Rectal smooth muscle tissue (tissue), 1 donor: ENCODE measurements around the gene DAZAP1.

ENCODE experiments used
- H3K27ac ChIP-seq: one replicate; pipeline ENCODE4 v1.7.0; 2013; ENCODE audit warnings: low read depth, low read length, inconsistent platforms
- H3K27me3 ChIP-seq: one replicate; pipeline ENCODE4 v1.7.0; 2013; ENCODE audit warnings: low read length; ENCODE audit not compliant: control insufficient read depth, insufficient read depth
- H3K36me3 ChIP-seq: one replicate; pipeline ENCODE4 v1.7.0; 2013; ENCODE audit warnings: low read length; ENCODE audit not compliant: control insufficient read depth, insufficient read depth
- H3K4me1 ChIP-seq: one replicate; pipeline ENCODE4 v1.7.0; 2013; ENCODE audit warnings: low read length; ENCODE audit not compliant: control insufficient read depth, insufficient read depth
- H3K4me3 ChIP-seq: one replicate; pipeline ENCODE4 v1.7.0; 2013; ENCODE audit warnings: low read length
- H3K9ac ChIP-seq: one replicate; pipeline ENCODE4 v1.7.0; 2013; ENCODE audit warnings: low read length

DAZAP1 gene

GRCh38 chr19:1400281-1401137, 6.9 kb upstream of the DAZAP1 start:
- Histone ChIP-seq H3K27ac (no peak overlapping the region), H3K36me3 (no peaks in the 10 kb centered on the region), H3K9ac (no peak overlapping the region), H3K27me3 (peaks cover 15% of the 10 kb centered on the region), H3K4me3 (peak overlapping the region; percentile 67), H3K4me1 (peaks cover 2% of the 10 kb centered on the region)

GRCh38 chr19:1401138-1401888, 6.1 kb upstream of the DAZAP1 start, which contains the start of gene GAMT:
Gene GAMT (minus strand): TSS chr19:1401542. CDS start chr19:1401476, 66 bp downstream.
- Histone ChIP-seq H3K4me1 (peaks cover 2% of the 10 kb centered on the region), H3K9ac (no peak within 1 kb of the TSS), H3K27ac (no peak within 1 kb of the TSS), H3K36me3 (no peaks in the 10 kb centered on the region), H3K27me3 (peaks cover 15% of the 10 kb centered on the region), H3K4me3 (peak within 1 kb of the TSS; percentile 67)

DNA sequence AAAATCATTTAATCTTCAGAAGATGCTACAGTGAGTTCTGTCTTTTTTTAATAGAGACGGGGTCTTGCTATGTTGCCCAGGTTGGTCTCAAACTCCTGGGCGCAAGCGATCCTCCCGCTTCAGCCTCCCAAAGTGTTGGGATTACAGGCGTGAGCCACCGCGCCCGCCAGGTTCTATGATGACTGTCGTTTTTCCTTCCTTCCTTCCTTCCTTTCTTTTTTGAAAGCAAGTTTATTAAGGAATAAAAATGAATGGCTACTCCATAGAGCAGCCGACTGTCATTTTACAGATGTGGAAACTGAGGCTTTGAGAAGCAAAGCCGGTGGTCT, 5.5 kb upstream of the DAZAP1 start:
- no peaks in the 10 kb centered on the region for H3K36me3 ChIP-seq
- H3K27me3 ChIP-seq, result peaks cover 15% of the 10 kb centered on the region
- H3K4me3 ChIP-seq, result no peak overlapping the region
- H3K9ac ChIP-seq, result no peak overlapping the region
- H3K4me1 ChIP-seq, result peaks cover 2% of the 10 kb centered on the region
- H3K27ac ChIP-seq, result no peak overlapping the region

GRCh38 chr19:1402411-1403070, 4.8 kb upstream of the DAZAP1 start:
- Histone ChIP-seq H3K4me3 (no peak overlapping the region), H3K36me3 (no peaks in the 10 kb centered on the region), H3K27ac (no peak overlapping the region), H3K4me1 (peaks cover 2% of the 10 kb centered on the region), H3K27me3 (peaks cover 15% of the 10 kb centered on the region), H3K9ac (no peak overlapping the region)

DNA sequence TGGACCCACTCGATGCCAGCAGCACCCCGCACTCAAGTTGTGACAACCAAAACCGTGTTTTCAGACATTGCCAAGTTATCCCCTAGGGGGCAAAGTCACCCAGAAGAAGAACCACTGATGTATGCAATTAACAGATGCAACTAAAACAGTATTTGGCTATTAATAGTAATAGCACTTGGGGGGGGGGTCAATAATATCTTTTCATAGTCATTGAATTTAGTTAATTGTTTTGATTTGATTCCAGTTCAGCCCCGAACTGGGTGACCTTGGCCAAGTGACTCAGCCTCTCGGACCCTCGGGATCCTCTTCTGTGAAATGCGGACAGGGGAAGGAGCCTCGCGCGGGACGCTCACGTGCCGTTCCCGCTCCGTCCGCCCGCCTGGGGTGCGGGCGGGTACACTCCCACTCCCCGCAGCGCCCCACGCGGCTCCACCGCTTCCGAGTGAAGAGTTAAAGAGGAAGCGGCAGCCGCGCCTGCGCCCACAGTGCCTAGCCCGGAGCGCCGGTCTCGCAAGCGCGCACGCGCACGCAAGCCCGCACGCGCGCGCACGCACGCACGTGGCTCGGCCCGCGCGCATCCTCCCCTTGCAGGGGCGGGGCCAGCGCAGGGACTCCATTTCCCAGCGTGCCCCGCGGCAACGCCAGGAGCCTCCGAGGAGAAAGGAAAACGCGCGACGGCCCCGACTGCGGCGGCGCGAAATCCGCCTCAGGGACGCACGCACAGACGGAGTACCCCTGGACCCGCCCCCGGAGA, 435 bp upstream of the DAZAP1 start:
- peaks cover 11% of the 10 kb centered on the region for H3K27me3 ChIP-seq
- H3K27ac ChIP-seq, result peak overlapping the region; percentile 83
- peaks cover 21% of the 10 kb centered on the region for H3K4me1 ChIP-seq
- peaks cover 2% of the 10 kb centered on the region for H3K36me3 ChIP-seq
- H3K9ac ChIP-seq, result no peak overlapping the region
- H3K4me3 ChIP-seq, result peak overlapping the region; percentile 75

DNA sequence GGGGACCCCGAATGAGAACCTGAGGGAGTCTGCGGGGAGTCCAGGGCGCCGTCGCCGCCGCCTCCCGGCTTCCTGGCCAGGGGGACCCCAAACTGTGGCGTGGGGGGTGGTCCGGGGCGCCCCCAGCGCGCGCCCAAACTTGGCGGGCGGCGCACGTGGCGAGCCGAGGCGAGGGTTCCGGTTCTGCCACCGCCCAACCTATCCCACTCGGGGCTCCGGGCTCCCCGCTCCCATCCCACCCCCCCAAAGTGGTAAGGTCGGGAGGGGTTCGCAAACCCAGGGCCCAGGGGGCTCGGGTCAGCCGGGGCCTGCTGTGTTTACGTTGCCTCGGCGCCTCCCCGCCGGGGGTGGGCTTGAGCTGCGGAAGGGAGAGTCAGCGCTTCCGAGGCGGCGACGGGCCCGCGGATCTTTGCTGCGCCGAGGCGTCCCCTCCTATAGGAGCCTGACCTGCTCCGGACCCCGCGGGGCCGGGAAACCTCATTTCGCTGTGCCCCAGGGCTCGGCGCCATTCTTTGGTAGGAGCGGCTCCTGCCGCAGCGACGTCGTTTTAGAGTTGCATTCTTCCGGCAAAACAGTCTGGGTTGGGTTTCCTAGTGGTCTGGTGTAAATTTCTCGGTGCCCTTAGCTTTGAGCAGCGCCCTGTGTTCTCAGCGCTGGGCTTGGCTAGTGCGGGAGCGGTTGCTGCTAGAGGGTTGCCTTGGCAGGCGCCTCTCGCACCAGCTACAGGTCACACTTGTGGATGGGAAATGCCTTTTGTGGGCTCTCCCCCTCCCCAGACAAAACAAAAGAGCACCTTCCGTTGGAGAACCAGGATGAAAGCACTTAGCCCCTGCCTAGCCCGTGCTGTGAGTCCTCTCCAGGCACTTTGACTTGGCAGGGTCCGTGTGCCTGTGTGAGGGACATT, 1.2 kb downstream of the DAZAP1 start:
- Histone ChIP-seq H3K4me3 (peak overlapping the region; percentile 57), H3K4me1 (peaks cover 21% of the 10 kb centered on the region), H3K36me3 (peaks cover 2% of the 10 kb centered on the region), H3K27me3 (no peaks in the 10 kb centered on the region), H3K27ac (peak overlapping the region; percentile 83), H3K9ac (peak overlapping the region; percentile 62)

- peaks cover 2% of the 10 kb centered on the region for H3K36me3 ChIP-seq
- H3K27ac ChIP-seq, result peak overlapping the region; percentile 83
- H3K4me3 ChIP-seq, result peak overlapping the region; percentile 57
- H3K4me1 ChIP-seq, result peaks cover 21% of the 10 kb centered on the region
- H3K9ac ChIP-seq, result peak overlapping the region; percentile 57
- no peaks in the 10 kb centered on the region for H3K27me3 ChIP-seq
These were observed 2.0 kb downstream of the DAZAP1 start for GRCh38 chr19:1409204-1410005.

- no peak overlapping the region for H3K27ac ChIP-seq
- H3K36me3 ChIP-seq, result peaks cover 2% of the 10 kb centered on the region
- H3K4me3 ChIP-seq, result peak overlapping the region; percentile 5
- H3K27me3 ChIP-seq, result no peaks in the 10 kb centered on the region
- no peak overlapping the region for H3K9ac ChIP-seq
- peaks cover 25% of the 10 kb centered on the region for H3K4me1 ChIP-seq
These were observed 2.9 kb downstream of the DAZAP1 start for GRCh38 chr19:1410136-1410786.

DNA sequence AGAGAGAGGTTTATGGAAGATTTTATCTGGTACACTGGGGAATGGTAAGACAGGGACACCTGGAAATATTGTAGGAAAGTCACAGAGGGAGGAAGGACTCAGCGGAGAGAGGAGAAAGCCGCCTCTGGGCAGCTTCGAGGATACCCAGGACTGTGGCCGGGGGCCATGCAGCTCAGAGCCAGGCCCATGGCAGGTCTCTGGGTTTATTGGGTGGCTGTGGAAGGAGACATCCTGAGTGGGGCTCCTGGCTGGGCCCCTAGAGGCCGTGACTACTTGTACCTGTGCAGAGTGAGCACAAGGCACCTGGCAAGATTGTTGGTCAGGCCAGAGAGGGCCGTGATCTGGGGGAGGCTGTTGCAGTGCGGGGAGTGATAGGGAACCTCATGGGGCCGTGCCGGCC, 3.4 kb downstream of the DAZAP1 start:
- peak overlapping the region; percentile 5 for H3K4me3 ChIP-seq
- no peak overlapping the region for H3K9ac ChIP-seq
- no peaks in the 10 kb centered on the region for H3K27me3 ChIP-seq
- no peak overlapping the region for H3K27ac ChIP-seq
- peaks cover 29% of the 10 kb centered on the region for H3K4me1 ChIP-seq
- H3K36me3 ChIP-seq, result peaks cover 2% of the 10 kb centered on the region

- Histone ChIP-seq H3K27me3 (no peaks in the 10 kb centered on the region), H3K9ac (no peak overlapping the region), H3K27ac (peak overlapping the region; percentile 40), H3K36me3 (peaks cover 2% of the 10 kb centered on the region), H3K4me1 (peaks cover 36% of the 10 kb centered on the region), H3K4me3 (peak overlapping the region; percentile 13)
These were observed 4.1 kb downstream of the DAZAP1 start for GRCh38 chr19:1411255-1412191.
